ENCODE measurements around the gene CDR2.
"Not testable (repeated sequence)": the region's sequence is repeated elsewhere in the genome, so short reads cannot be mapped to it uniquely, and the experiment has no call there.

DNA sequence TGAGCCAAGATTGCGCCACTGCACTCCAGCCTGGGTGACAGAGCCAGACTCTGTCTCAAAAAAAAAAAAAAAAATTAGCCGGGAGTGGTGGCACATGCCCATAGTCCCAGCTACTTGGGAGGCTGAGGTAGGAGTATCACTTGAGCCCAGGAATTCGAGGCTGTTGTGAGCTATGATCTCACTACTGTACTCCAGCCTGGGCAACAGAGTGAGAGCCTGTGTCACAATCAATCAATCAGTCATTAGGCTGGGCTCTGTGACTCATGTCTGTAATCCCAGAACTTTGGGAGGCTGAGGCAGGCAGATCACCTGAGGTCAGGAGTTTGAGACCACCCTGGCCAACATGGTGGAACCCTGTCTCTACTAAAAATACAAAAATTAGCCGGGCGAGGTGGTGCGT lies 43.4 kb upstream of the CDR2 start:
- TF ChIP-seq, protein P1, sequence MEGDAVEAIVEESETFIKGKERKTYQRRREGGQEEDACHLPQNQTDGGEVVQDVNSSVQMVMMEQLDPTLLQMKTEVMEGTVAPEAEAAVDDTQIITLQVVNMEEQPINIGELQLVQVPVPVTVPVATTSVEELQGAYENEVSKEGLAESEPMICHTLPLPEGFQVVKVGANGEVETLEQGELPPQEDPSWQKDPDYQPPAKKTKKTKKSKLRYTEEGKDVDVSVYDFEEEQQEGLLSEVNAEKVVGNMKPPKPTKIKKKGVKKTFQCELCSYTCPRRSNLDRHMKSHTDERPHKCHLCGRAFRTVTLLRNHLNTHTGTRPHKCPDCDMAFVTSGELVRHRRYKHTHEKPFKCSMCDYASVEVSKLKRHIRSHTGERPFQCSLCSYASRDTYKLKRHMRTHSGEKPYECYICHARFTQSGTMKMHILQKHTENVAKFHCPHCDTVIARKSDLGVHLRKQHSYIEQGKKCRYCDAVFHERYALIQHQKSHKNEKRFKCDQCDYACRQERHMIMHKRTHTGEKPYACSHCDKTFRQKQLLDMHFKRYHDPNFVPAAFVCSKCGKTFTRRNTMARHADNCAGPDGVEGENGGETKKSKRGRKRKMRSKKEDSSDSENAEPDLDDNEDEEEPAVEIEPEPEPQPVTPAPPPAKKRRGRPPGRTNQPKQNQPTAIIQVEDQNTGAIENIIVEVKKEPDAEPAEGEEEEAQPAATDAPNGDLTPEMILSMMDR (IDR thresholded peaks at IDR 0.05), result not testable (repeated sequence)
- TF ChIP-seq POLR2A (IDR thresholded peaks at IDR 0.05), result not testable (repeated sequence)

All from heart left ventricle (tissue), 13 donors.